ENCODE data around the gene CREBL2.
"Not testable (repeated sequence)": the region's sequence is repeated elsewhere in the genome, so short reads cannot be mapped to it uniquely, and the experiment has no call there.

Gene CREBL2

GRCh38 chr12:12580716-12581115 is 31.0 kb upstream of the CREBL2 start:
- H3K79me1 ChIP-seq (ENCODE audit: low read length); H2BK120ac ChIP-seq (ENCODE audit: insufficient read depth, low read length, poor library complexity); H3K27ac ChIP-seq (ENCODE audit: low read depth, low read length); H2BK5ac ChIP-seq (ENCODE audit: low read depth, low read length, poor library complexity); H3K27me3 ChIP-seq (ENCODE audit: insufficient read depth, low read length); H3K9me3 ChIP-seq (ENCODE audit: insufficient read depth, low read depth, low read length); H4K8ac ChIP-seq (ENCODE audit: low read depth, low read length); H3K79me2 ChIP-seq (ENCODE audit: control insufficient read depth, insufficient read depth, low read length, poor library complexity); H4K91ac ChIP-seq (ENCODE audit: low read depth, low read length); H3K4me1 ChIP-seq (ENCODE audit: control insufficient read depth in 1 of 2, insufficient read depth in 2 of 2, low read length in 2 of 2); H3K23ac ChIP-seq (ENCODE audit: low read length); H4K12ac ChIP-seq (ENCODE audit: low read depth, low read length); H2AK5ac ChIP-seq (ENCODE audit: low read length); H3K4ac ChIP-seq (ENCODE audit: low read depth, low read length); H2AFZ ChIP-seq (ENCODE audit: insufficient read depth, low read length, poor library complexity); H3K4me2 ChIP-seq (ENCODE audit: low read length); H3K14ac ChIP-seq (ENCODE audit: low read length); H3K36me3 ChIP-seq (ENCODE audit: control insufficient read depth in 1 of 2, insufficient read depth in 2 of 2, low read length in 2 of 2); H3K18ac ChIP-seq (ENCODE audit: low read length); H3K9ac ChIP-seq (ENCODE audit: low read length); H2BK12ac ChIP-seq (ENCODE audit: low read length); H3K4me3 ChIP-seq (ENCODE audit: low read depth, low read length); DNase-seq: not testable (repeated sequence)
- WGBS (ENCODE audit: extremely low coverage, insufficient coverage, insufficient read length) = no CpG with 5 or more reads among the region's 1 CpG

- Histone ChIP-seq H2BK5ac (ENCODE audit: low read depth, low read length, poor library complexity) (no peak overlapping the region), H2BK120ac (ENCODE audit: insufficient read depth, low read length, poor library complexity) (no peak overlapping the region), H3K79me1 (ENCODE audit: low read length) (peaks cover 4% of the 10 kb centered on the region), H3K9me3 (ENCODE audit: insufficient read depth, low read depth, low read length) (no peaks in the 10 kb centered on the region), H4K91ac (ENCODE audit: low read depth, low read length) (no peak overlapping the region), H3K4me2 (ENCODE audit: low read length) (no peak overlapping the region), H3K36me3 (ENCODE audit: control insufficient read depth in 1 of 2, insufficient read depth in 2 of 2, low read length in 2 of 2) (no peaks in the 10 kb centered on the region), H2AFZ (ENCODE audit: insufficient read depth, low read length, poor library complexity) (no peak overlapping the region), H3K27ac (ENCODE audit: low read depth, low read length) (no peak overlapping the region), H3K9ac (ENCODE audit: low read length) (no peak overlapping the region), H4K8ac (ENCODE audit: low read depth, low read length) (no peak overlapping the region), H3K4ac (ENCODE audit: low read depth, low read length) (no peak overlapping the region), H3K27me3 (ENCODE audit: insufficient read depth, low read length) (no peaks in the 10 kb centered on the region), H3K14ac (ENCODE audit: low read length) (no peak overlapping the region), H4K12ac (ENCODE audit: low read depth, low read length) (no peak overlapping the region), H3K23ac (ENCODE audit: low read length) (no peak overlapping the region), H2AK5ac (ENCODE audit: low read length) (no peak overlapping the region), H3K4me3 (ENCODE audit: low read depth, low read length) (no peak overlapping the region), H2BK12ac (ENCODE audit: low read length) (no peak overlapping the region), H3K4me1 (ENCODE audit: control insufficient read depth in 1 of 2, insufficient read depth in 2 of 2, low read length in 2 of 2) (peaks cover 10 to 16% of the 10 kb centered on the region in 2 experiments), H3K79me2 (ENCODE audit: control insufficient read depth, insufficient read depth, low read length, poor library complexity) (no peaks in the 10 kb centered on the region), H3K18ac (ENCODE audit: low read length) (no peak overlapping the region)
- no peak for DNase-seq
- WGBS (ENCODE audit: extremely low coverage, insufficient coverage, insufficient read length) = no CpG with 5 or more reads among the region's 4 CpGs
These were observed 29.3 kb upstream of the CREBL2 start for GRCh38 chr12:12582193-12582881.

GRCh38 chr12:12582895-12583303 is 28.8 kb upstream of the CREBL2 start:
- Histone ChIP-seq H4K8ac (ENCODE audit: low read depth, low read length) (no peak overlapping the region), H3K4me2 (ENCODE audit: low read length) (no peak overlapping the region), H3K27ac (ENCODE audit: low read depth, low read length) (peak overlapping the region; percentile 49), H3K79me1 (ENCODE audit: low read length) (peaks cover 6% of the 10 kb centered on the region), H3K9ac (ENCODE audit: low read length) (no peak overlapping the region), H2AFZ (ENCODE audit: insufficient read depth, low read length, poor library complexity) (no peak overlapping the region), H3K4ac (ENCODE audit: low read depth, low read length) (no peak overlapping the region), H3K18ac (ENCODE audit: low read length) (no peak overlapping the region), H3K23ac (ENCODE audit: low read length) (no peak overlapping the region), H3K36me3 (ENCODE audit: control insufficient read depth in 1 of 2, insufficient read depth in 2 of 2, low read length in 2 of 2) (no peaks in the 10 kb centered on the region), H3K27me3 (ENCODE audit: insufficient read depth, low read length) (no peaks in the 10 kb centered on the region), H4K91ac (ENCODE audit: low read depth, low read length) (no peak overlapping the region), H2BK5ac (ENCODE audit: low read depth, low read length, poor library complexity) (peak overlapping the region; percentile 36), H3K4me1 (ENCODE audit: control insufficient read depth in 1 of 2, insufficient read depth in 2 of 2, low read length in 2 of 2) (peaks cover 10 to 17% of the 10 kb centered on the region in 2 experiments), H2BK12ac (ENCODE audit: low read length) (no peak overlapping the region), H3K4me3 (ENCODE audit: low read depth, low read length) (no peak overlapping the region), H3K79me2 (ENCODE audit: control insufficient read depth, insufficient read depth, low read length, poor library complexity) (no peaks in the 10 kb centered on the region), H2BK120ac (ENCODE audit: insufficient read depth, low read length, poor library complexity) (peak overlapping the region; percentile 26), H3K14ac (ENCODE audit: low read length) (no peak overlapping the region), H2AK5ac (ENCODE audit: low read length) (no peak overlapping the region), H4K12ac (ENCODE audit: low read depth, low read length) (no peak overlapping the region), H3K9me3 (ENCODE audit: insufficient read depth, low read depth, low read length) (no peaks in the 10 kb centered on the region)
- WGBS (ENCODE audit: extremely low coverage, insufficient coverage, insufficient read length) = no CpG with 5 or more reads among the region's 6 CpGs
- peak; percentile 94 to 97 for DNase-seq

GRCh38 chr12:12583510-12584178 is 28.0 kb upstream of the CREBL2 start:
- Histone ChIP-seq H2BK12ac (ENCODE audit: low read length) (no peak overlapping the region), H3K14ac (ENCODE audit: low read length) (no peak overlapping the region), H3K36me3 (ENCODE audit: control insufficient read depth in 1 of 2, insufficient read depth in 2 of 2, low read length in 2 of 2) (no peaks in the 10 kb centered on the region), H3K79me1 (ENCODE audit: low read length) (peaks cover 8% of the 10 kb centered on the region), H2BK5ac (ENCODE audit: low read depth, low read length, poor library complexity) (no peak overlapping the region), H3K27me3 (ENCODE audit: insufficient read depth, low read length) (no peaks in the 10 kb centered on the region), H3K9ac (ENCODE audit: low read length) (no peak overlapping the region), H4K91ac (ENCODE audit: low read depth, low read length) (peak overlapping the region; percentile 8), H2AFZ (ENCODE audit: insufficient read depth, low read length, poor library complexity) (no peak overlapping the region), H3K4ac (ENCODE audit: low read depth, low read length) (no peak overlapping the region), H3K23ac (ENCODE audit: low read length) (no peak overlapping the region), H2BK120ac (ENCODE audit: insufficient read depth, low read length, poor library complexity) (no peak overlapping the region), H4K8ac (ENCODE audit: low read depth, low read length) (no peak overlapping the region), H3K27ac (ENCODE audit: low read depth, low read length) (peak overlapping the region; percentile 49), H3K4me2 (ENCODE audit: low read length) (no peak overlapping the region), H3K4me3 (ENCODE audit: low read depth, low read length) (no peak overlapping the region), H3K18ac (ENCODE audit: low read length) (no peak overlapping the region), H2AK5ac (ENCODE audit: low read length) (no peak overlapping the region), H3K9me3 (ENCODE audit: insufficient read depth, low read depth, low read length) (no peaks in the 10 kb centered on the region), H4K12ac (ENCODE audit: low read depth, low read length) (no peak overlapping the region), H3K79me2 (ENCODE audit: control insufficient read depth, insufficient read depth, low read length, poor library complexity) (no peaks in the 10 kb centered on the region), H3K4me1 (ENCODE audit: control insufficient read depth in 1 of 2, insufficient read depth in 2 of 2, low read length in 2 of 2) (peaks cover 10 to 19% of the 10 kb centered on the region in 2 experiments)
- no CpG with 5 or more reads among the region's 5 CpGs for WGBS (ENCODE audit: extremely low coverage, insufficient coverage, insufficient read length)
- peak; percentile 26 to 86 for DNase-seq
